Activated CD4-positive, alpha-beta T cell treated with anti-CD3 and anti-CD28 coated beads for 1 hour (primary cell): Measurements from ENCODE around the gene TBC1D22B.
"Not testable (repeated sequence)": the region's sequence is repeated elsewhere in the genome, so short reads cannot be mapped to it uniquely, and the experiment has no call there.

Source experiments
- DNase-seq: peaks from one replicate; pipeline ENCODE4 v3.0.0-alpha.2; 2020

TBC1D22B gene

DNA sequence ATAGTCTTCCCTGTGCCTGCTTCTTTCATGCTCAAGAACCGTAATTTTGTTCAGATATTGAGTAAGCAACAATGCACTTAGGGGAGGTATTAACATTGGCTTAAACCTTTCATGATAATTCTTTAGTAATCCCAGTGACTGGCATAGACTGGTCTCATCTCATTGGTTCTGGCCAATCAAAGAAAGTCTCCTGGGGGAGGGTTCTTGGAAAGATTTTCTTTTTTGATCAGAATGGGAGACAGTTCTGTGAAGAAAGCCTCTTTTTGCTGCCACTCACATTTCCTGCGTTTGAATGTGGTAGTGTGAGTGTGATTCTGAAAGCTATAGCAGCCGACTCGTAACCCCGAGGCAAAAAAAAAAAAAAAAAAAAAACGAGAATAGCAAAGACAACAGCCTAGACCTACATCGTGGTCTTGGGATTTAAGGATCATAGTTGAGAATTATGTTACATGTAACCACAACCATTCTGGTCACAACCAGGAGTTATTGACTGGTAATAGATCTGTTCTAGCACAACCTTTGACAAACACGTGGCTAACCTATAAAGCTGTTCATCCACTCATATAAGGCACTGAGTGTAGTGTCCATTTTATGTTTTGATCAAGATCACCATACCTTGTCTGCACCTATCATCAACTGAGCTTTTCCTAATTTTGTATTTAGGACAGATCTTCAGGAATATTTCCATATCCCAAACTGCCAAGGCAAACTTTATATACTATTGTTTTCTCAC lies 15.4 kb downstream of the TBC1D22B start:
- DNase-seq, result no peak

- no peak for DNase-seq
These were observed 16.1 kb downstream of the TBC1D22B start for GRCh38 chr6:37273690-37274089.

DNA sequence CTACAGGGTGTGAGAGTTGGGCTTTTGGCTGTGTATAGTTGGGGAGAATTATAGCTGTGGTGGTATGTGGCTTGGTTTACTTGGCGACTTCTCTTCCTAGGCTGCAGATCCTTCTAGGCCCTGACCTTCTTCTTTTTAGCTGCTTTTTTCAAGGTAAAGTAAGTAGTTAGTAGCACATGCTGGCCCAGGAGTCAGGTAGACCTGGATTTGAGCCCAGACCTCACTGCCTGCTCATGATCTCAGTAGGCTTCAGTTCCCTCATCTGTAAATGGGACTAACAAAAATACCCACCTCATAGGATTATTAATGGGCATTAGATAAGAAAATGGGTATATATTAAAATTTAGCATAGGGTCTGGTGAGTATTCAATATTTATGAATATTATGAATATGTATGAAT lies 17.8 kb downstream of the TBC1D22B start:
- DNase-seq, result no peak

DNA sequence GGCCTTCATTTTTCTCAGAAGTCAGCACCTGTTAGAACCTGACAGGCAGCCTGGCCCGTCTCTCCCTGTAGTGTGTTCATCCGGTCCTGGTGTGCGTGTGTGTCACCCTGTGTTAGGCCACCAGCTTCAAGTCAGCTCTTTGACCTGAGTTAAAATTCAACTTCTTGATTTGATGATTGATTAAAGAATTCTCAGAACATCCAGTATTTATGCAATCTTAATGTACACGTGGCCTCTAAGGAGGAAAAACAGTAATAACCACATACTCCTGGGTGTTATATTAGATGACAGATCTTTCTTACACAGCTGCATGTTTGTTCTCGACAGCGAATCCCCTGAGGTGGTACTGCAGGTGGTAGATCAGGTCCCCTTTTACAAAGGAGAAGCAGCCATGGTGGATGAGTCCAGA lies 19.4 kb downstream of the TBC1D22B start:
- DNase-seq, result no peak

DNA sequence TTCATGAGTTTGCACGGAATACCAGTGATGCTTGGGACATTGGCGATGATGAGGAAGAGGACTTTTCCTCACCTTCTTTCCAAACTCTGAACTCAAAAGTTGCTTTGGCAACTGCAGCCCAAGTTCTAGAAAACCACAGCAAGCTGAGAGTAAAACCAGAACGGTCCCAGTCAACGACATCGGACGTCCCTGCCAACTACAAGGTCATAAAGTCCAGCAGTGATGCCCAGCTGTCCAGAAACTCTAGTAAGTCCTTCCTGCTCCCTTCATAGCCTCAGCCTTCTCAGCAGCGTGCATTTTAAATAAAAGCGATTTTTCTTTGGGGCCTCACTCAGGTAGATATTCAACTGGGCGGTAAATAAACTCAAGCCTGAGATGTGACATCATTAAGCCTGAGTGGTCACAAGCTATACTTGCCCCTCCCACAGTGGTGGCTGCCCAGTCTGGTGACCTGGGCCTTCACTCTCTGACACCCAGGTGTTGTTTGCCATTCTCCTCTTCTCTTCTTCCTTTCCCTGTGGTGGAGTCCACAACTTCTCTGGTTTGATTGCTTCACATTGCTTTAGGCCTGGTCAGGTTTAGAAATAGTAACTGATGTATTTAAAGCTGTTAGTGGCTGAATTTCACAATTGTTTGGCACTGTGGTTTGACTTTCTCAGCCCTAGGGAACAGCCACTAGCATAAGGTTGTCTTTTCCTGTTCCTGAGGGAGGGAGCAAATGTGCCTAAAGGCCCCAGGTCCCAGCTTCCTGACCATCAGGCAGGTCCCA lies 22.0 kb downstream of the TBC1D22B start:
- DNase-seq, result no peak

DNA sequence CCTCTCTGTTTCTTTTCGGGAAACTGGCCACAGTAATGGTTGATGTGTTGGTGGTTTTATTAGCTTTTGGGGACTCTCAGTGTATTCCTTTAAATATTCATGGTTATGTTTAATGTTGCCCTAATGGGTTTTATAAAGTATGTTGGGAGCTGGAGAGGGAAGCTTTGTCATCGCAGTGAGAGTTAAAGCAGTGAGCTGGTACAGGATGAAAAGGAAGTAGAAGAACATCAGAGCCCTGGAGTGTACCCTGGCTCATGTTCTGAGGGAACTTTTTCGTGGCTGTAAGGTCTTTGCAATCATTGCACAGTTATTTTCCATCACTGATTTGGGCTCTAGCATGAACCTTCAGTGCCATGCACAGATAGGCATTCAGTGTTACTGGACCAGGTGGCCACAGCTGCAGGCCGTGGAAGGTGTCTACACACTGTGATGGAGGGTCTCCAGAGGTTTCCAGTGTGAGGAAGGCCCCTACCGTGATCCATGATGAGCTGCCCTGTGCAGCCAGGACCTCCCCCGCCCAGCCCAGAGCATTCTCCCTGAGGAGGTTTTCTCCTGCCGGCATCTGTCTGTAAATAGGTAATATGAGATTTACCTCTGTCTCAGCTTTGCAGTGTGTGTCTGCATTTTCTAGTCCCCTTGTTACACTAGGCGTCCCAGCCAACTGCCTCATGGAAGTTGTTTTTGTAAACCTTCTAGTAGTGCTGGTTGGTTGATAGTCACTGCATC lies 22.8 kb downstream of the TBC1D22B start:
- DNase-seq, result no peak

- no peak for DNase-seq
These were observed 24.8 kb downstream of the TBC1D22B start for GRCh38 chr6:37282371-37282770.

- no peak for DNase-seq
These were observed 25.7 kb downstream of the TBC1D22B start for GRCh38 chr6:37283268-37283667.

DNA sequence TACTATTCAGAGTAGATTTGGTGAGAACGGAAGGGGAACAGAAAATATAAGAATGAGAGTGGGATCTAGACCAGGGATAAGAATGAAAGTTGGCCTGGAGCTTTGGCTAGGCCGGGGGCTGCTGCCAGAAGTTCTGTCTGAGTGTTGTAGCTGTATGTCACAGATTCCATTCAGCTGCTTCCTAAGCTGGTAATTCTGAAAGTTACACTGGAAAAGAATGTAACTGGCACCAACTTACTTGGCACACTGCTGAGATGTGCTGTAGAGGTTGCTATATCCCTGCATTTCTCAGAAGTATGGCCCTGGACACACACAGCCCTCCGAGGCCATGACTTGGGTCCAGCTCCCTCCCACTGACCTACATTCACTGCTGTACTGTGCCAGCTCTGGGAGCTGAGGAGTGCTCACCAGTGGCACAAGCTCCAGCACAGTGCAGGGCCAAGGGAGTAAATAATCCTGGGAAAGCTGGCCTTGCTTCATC lies 26.1 kb downstream of the TBC1D22B start:
- no peak for DNase-seq

- no peak for DNase-seq
These were observed 27.2 kb downstream of the TBC1D22B start for GRCh38 chr6:37284781-37285180.

DNA sequence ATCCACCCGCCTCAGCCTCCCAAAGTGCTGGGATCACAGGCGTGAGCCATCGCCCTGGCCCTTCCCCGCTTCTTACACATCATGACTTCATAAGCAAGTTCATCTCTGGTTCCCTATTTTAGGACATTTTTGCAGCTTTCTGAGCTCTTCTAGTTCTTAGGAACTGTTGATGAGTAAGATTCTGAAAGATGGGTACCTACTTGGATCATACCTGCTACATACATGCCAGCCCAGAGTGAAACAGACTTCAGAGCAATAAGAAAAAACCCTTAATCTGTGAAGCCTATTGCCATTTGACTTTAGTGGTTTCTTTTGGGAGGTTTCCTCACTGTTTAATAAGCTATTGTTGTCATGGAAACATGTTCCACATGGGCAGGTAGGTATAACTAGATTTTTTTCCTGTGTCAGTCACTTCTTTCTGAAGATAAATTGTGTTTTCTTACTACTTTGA lies 28.3 kb downstream of the TBC1D22B start:
- no peak for DNase-seq

GRCh38 chr6:37287519-37288157 lies 30.1 kb downstream of the TBC1D22B start:
- DNase-seq, result no peak

GRCh38 chr6:37288247-37288646 lies 30.7 kb downstream of the TBC1D22B start:
- no peak for DNase-seq

DNA sequence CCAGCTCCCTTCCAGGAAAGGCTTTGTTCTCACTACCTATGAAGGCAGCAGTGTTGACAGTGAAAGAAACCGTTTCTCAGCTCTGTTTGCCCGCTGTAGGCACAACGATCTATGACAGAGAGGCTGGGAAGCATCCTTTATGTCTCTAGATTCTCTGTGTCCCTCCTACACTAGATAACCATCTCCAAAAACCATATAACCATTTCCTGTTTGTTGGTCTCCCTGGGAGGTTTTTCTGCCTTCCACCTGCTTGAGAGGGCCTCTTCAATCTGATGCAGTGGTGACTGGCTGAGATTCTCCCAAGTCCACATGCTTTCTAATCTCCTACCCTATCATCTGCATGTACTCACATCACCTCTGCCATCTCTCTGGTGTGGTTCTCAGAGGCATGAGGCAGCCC lies 32.4 kb downstream of the TBC1D22B start:
- DNase-seq, result no peak

DNA sequence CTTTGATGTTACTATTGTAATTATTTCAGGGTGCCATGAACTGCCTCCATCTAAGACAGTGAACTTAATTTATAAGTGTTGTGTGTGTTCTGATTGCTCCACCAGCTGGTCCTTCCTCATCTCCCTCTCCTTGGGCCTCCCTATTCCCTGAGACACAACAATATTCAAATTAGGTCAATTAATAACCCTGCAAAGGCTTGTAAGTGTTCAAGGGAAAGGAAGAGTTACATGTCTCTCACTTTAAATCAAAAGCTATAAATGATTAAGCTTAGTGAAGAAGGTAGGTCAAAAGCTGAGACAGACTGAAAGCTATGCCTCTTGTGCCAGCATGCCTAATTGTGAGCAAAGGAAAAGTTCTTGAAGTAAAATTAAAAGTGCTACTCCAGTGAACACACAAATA lies 35.9 kb downstream of the TBC1D22B start:
- DNase-seq, result no peak

GRCh38 chr6:37297637-37298036 lies 40.1 kb downstream of the TBC1D22B start:
- DNase-seq, result not testable (repeated sequence)

- DNase-seq, result no peak
These were observed 41.4 kb downstream of the TBC1D22B start for GRCh38 chr6:37298958-37299357.

GRCh38 chr6:37299990-37300389 lies 42.4 kb downstream of the TBC1D22B start:
- DNase-seq, result no peak

DNA sequence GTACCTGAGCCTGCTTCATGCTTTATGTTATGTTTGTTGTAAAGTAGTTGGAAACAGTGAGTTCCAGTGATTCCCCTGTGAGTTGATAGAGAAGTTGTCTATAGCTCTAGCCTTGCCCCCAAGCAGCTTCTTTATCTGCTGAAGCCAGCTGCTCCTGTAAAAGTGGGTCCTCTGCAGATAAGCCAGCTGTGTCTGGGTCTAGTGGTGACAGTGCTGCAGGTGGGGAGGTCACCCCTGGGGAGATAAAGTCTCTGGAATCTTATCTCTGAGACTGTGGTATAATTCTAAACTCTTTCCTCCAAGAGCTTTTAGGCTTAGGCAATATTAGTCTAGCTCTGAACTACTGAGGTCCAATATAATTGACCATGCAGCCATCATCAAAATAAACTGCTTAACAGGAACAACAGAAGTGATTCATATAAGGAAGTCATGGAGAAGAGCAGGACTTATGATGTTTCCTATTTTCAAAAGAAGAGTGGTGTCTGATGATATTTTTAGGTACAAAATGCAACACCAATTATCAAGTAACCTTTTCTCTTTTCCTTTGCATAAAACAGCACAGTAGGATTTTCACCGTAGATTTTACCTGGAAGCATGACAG lies 44.6 kb downstream of the TBC1D22B start:
- DNase-seq, result no peak

- no peak for DNase-seq
These were observed 45.6 kb downstream of the TBC1D22B start for GRCh38 chr6:37303091-37303660.

GRCh38 chr6:37303891-37304503 lies 46.4 kb downstream of the TBC1D22B start:
- no peak for DNase-seq

DNA sequence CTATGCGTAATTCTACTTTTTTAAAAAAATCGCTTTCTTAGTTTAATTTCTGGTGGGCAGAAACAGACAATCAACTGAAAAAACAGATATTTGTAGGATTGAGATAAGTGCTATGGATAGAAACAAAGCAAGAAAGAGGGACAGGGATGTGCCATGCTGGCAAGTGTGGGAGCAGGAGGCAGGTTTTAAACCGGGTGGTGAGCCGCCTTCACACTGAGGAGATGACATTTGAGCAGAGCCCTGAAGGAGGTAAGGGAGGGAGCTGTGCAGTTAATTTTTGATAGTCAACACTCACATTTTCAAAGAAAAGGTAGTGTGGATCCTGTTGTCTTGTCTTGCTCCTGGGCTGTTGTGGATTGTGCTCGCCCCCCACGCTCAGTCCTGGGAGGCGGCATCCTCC lies 47.2 kb downstream of the TBC1D22B start:
- no peak for DNase-seq
